Liver (tissue), 9 donors: ENCODE data around the gene TOM1L2. TPM values are rescaled to one million over a fixed set of nuclear protein-coding genes. Genes with fewer than 3 reads are reported as not detected.

ENCODE experiments used
- DNase-seq: peaks from one replicate; pipeline ENCODE4 v3.0.0-alpha.2; 2017; ENCODE audit warnings: low spot score
- H3K27ac ChIP-seq, 2 donors: one replicate each; pipeline ENCODE4 v1.7.0; 2013; ENCODE audit warnings: inconsistent platforms in 2 of 2, low read length in 2 of 2, control low read depth in 1 of 2, low read depth in 1 of 2, mild to moderate bottlenecking in 1 of 2
- H3K27me3 ChIP-seq, 4 donors: one replicate each; pipeline versions ENCODE4 v1.6.1 to v1.7.0; 2013; ENCODE audit warnings: low read length in 3 of 4, inconsistent platforms in 1 of 4, mild to moderate bottlenecking in 1 of 4, moderate library complexity in 1 of 4; ENCODE audit not compliant: control insufficient read depth in 4 of 4, insufficient read depth in 4 of 4
- H3K36me3 ChIP-seq, 4 donors: one replicate each; pipeline versions ENCODE4 v1.6.1 to v1.7.0; 2013; ENCODE audit warnings: low read length in 3 of 4, mild to moderate bottlenecking in 3 of 4, low read depth in 1 of 4, moderate library complexity in 1 of 4; ENCODE audit not compliant: control insufficient read depth in 4 of 4, insufficient read depth in 3 of 4
- H3K4me1 ChIP-seq, 4 donors: one replicate each; pipeline versions ENCODE4 v1.6.1 to v1.7.0; 2013; ENCODE audit warnings: low read length in 3 of 4, mild to moderate bottlenecking in 3 of 4, moderate library complexity in 1 of 4; ENCODE audit not compliant: control insufficient read depth in 4 of 4, insufficient read depth in 4 of 4
- H3K4me3 ChIP-seq, 3 donors: one replicate each; pipeline versions ENCODE4 v1.6.1 to v1.7.0; 2013; ENCODE audit warnings: low read length in 3 of 3, control low read depth in 1 of 3, low read depth in 1 of 3, mild to moderate bottlenecking in 1 of 3
- H3K9ac ChIP-seq, 2 donors: one replicate each; pipeline ENCODE4 v1.7.0; 2013; ENCODE audit warnings: low read length in 2 of 2, mild to moderate bottlenecking in 2 of 2, moderate library complexity in 2 of 2, control low read depth in 1 of 2, low read depth in 1 of 2
- H3K9me3 ChIP-seq, 4 donors: one replicate each; pipeline versions ENCODE4 v1.6.1 to v1.7.0; 2013; ENCODE audit warnings: low read length in 3 of 4; ENCODE audit not compliant: control insufficient read depth in 4 of 4
- FOXA2 ChIP-seq: IDR thresholded peaks from 2 replicates; pipeline ENCODE4 v1.6.1; 2016; ENCODE audit warnings: antibody characterized with exemption
- GABPA ChIP-seq, 2 donors: IDR thresholded peaks in 1 of 2; conservative IDR thresholded peaks in 1 of 2; 2 replicates each; pipeline ENCODE4 v1.6.1; 2016; ENCODE audit warnings: antibody characterized with exemption in 2 of 2, mild to moderate bottlenecking in 1 of 2, moderate library complexity in 1 of 2
- HNF4A ChIP-seq, 2 donors: conservative IDR thresholded peaks; 2 replicates each; pipeline ENCODE4 v1.6.1; 2016; ENCODE audit warnings: antibody characterized with exemption in 2 of 2, mild to moderate bottlenecking in 2 of 2
- HNF4G ChIP-seq: IDR thresholded peaks from 2 replicates; pipeline ENCODE4 v1.6.1; 2016; ENCODE audit warnings: antibody characterized with exemption
- JUND ChIP-seq, 2 donors: IDR thresholded peaks; 2 replicates each; pipeline ENCODE4 v1.6.1; 2016; ENCODE audit warnings: antibody characterized with exemption in 2 of 2
- NR2F2 ChIP-seq: IDR thresholded peaks from 2 replicates; pipeline ENCODE4 v1.6.1; 2016; ENCODE audit warnings: antibody characterized with exemption
- RAD21 ChIP-seq, 2 donors: IDR thresholded peaks; 2 replicates each; pipeline ENCODE4 v1.6.1; 2016; ENCODE audit warnings: antibody characterized with exemption in 2 of 2, mild to moderate bottlenecking in 2 of 2
- RXRA ChIP-seq, 2 donors: IDR thresholded peaks; 2 replicates each; pipeline ENCODE4 v1.6.1; 2017 to 2018; ENCODE audit warnings: antibody characterized with exemption in 2 of 2, mild to moderate bottlenecking in 1 of 2
- SP1 ChIP-seq: IDR thresholded peaks from 2 replicates; pipeline ENCODE4 v1.6.1; 2018; ENCODE audit warnings: antibody characterized with exemption, mild to moderate bottlenecking
- TAF1 ChIP-seq: conservative IDR thresholded peaks from 2 replicates; pipeline ENCODE4 v1.6.1; 2016; ENCODE audit warnings: antibody characterized with exemption, mild to moderate bottlenecking
- WGBS: extraction: QIAGEN DNeasy Blood & Tissue Kit; methylation state at CpG from one replicate; pipeline ENCODE4 v1.1.7; 2013; 5-methylcytosine and 5-hydroxymethylcytosine counted together
- polyA plus RNA-seq, 2 donors: library from polyadenylated mRNA; stranded (reverse) in 1 of 2; unstranded in 1 of 2; fragments of 200-250 nt in 1 of 2; fragments of >200 nt in 1 of 2; fragmentation: Nextera tagmentation in 1 of 2; extraction: Ambion mirVana in 1 of 2; gene quantifications; one replicate each; pipeline versions ENCODE4 v1.2.1 to v1.2.3, GENCODE V29; 2013 to 2015
- total RNA-seq, 2 donors: library from RNA; depleted of rRNA; stranded (reverse); fragments of >200 nt; gene quantifications; one replicate each; pipeline ENCODE4 v1.2.3, GENCODE V29; 2014
- TF ChIP-seq, protein P1 (sequence below): IDR thresholded peaks from 2 replicates; pipeline ENCODE4 v1.6.1; 2016; ENCODE audit warnings: antibody characterized with exemption
- TF ChIP-seq, protein P2 (sequence below): fragments of 150-350 bp; IDR thresholded peaks from 2 replicates; pipeline ENCODE4 v1.5.1; 2017; ENCODE audit warnings: improper control_type of control experiment, low read depth, low read length; ENCODE audit not compliant: missing input control
- TF ChIP-seq, protein P3 (sequence below): IDR thresholded peaks from 2 replicates; pipeline ENCODE4 v1.6.1; 2016; ENCODE audit warnings: antibody characterized with exemption, mild to moderate bottlenecking
- TF ChIP-seq, protein P4 (sequence below): IDR thresholded peaks from 2 replicates; pipeline ENCODE4 v1.6.1; 2016; ENCODE audit warnings: antibody characterized with exemption
- TF ChIP-seq, protein P5 (sequence below): IDR thresholded peaks from 2 replicates; pipeline ENCODE4 v1.6.1; 2016; ENCODE audit warnings: antibody characterized with exemption
- donor health status: healthy.
- donor health status: healthy.
- donor health status: healthy.
- donor health status: healthy.
- donor health status: healthy.

TOM1L2 gene
- total and polyA plus RNA-seq, 4 donors, result 5.0 to 24.0 (median 9.3) TPM

DNA sequence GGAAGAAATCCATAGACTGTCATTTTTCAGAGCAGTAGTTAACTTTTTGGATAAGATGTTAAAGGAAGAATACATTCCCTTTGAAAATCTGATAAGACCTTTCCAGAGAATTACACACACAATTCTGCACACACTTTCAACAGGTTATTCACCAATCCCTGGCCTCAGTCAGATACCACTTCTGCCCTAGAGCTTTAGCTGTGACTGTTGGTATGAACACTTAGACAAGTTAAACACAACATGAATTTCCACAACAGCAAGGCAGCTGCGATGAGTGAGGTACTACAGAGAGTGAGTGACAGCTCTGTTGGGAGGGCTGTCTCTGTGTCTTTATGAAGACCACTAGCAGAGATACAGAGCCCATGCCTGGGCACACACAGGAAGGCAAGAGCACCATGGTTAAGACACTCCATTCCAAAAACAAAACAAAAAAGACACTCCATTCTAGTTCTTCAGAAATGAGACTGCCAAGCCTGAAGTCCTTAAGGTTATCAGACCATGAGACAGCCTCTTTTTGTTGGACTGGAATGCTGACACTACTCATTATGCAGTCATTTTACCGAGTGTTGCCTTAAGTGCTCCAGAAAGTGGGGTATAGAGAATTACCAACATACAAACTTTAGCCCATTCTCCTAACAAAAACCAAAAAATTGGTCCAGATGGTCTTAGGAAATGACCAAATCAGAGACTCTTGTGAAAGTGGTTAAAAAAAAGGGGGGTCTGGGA lies 42.4 kb downstream of the TOM1L2 start:
- H3K9me3 ChIP-seq, result no peaks in the 10 kb centered on the region
- WGBS, result 79% methylated on average over 2 of the region's 2 CpGs
- no peaks in the 10 kb centered on the region for H3K27me3 ChIP-seq
- peaks cover 6 to 21% (median 9%) of the 10 kb centered on the region in 4 donors for H3K4me1 ChIP-seq
- no peak overlapping the region for H3K27ac ChIP-seq
- DNase-seq, result no peak
- TF ChIP-seq RXRA (IDR thresholded peaks at IDR 0.05) (no peak), HNF4G (no peak), RAD21 (IDR thresholded peaks at IDR 0.05) (no peak), HNF4A (conservative IDR thresholded peaks at IDR 0.05) (no peak), SP1 (no peak), JUND (IDR thresholded peaks at IDR 0.05) (no peak), FOXA2 (no peak)
- TF ChIP-seq, protein P1, sequence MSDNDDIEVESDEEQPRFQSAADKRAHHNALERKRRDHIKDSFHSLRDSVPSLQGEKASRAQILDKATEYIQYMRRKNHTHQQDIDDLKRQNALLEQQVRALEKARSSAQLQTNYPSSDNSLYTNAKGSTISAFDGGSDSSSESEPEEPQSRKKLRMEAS, result no peak
- TF ChIP-seq, protein P2, sequence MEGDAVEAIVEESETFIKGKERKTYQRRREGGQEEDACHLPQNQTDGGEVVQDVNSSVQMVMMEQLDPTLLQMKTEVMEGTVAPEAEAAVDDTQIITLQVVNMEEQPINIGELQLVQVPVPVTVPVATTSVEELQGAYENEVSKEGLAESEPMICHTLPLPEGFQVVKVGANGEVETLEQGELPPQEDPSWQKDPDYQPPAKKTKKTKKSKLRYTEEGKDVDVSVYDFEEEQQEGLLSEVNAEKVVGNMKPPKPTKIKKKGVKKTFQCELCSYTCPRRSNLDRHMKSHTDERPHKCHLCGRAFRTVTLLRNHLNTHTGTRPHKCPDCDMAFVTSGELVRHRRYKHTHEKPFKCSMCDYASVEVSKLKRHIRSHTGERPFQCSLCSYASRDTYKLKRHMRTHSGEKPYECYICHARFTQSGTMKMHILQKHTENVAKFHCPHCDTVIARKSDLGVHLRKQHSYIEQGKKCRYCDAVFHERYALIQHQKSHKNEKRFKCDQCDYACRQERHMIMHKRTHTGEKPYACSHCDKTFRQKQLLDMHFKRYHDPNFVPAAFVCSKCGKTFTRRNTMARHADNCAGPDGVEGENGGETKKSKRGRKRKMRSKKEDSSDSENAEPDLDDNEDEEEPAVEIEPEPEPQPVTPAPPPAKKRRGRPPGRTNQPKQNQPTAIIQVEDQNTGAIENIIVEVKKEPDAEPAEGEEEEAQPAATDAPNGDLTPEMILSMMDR, result no peak
- no peak overlapping the region for H3K9ac ChIP-seq
- H3K36me3 ChIP-seq, result no peaks in the 10 kb centered on the region
- H3K4me3 ChIP-seq, result no peak overlapping the region

DNA sequence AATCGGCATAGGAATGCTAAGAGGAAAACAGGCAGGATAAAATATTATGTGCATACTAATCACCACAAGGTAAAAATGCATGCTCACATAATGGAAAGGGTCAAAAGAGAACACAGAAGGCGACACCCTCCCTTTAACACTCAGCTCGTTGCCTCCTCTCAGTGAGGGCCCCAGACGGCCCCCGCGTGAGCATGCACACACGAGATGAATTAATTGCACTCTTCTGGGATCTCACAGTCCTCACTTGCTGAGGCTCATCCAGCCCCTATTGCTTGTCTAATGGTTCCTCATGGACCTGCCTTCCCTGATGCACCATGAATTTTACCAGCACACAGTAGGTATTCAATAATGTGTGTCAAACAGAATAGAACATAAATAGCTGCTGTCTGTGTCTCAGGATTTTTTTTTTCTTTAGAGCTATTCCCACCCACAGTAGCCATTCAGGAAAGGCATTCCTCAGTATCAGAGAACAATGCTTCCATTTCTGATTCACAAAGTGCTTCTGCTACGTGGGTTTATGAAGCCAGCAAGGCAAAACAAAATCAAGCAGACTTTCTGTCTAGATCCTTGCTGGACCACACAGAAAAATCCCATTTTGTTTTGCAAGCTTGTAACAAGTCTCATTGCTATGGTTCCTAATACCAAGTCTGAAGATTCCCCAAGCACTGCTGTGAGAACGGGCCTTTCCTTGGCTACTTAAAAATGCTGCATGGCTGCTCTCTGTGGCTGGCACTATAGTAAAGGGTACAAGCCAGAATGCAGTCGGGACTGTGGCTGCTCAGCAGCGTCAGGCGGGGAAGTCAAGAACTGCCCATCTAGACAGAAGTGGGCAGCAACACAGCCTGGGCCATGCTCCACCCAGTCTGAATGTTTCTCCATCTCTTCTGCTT lies 43.6 kb downstream of the TOM1L2 start:
- TF ChIP-seq SP1 (no peak), FOXA2 (no peak), RAD21 (IDR thresholded peaks at IDR 0.05) (no peak), HNF4A (conservative IDR thresholded peaks at IDR 0.05) (no peak), RXRA (IDR thresholded peaks at IDR 0.05) (no peak), GABPA (IDR thresholded peaks at IDR 0.05 in 1 of 2, conservative IDR thresholded peaks at IDR 0.05 in 1 of 2) (no peak), NR2F2 (no peak), TAF1 (no peak), HNF4G (no peak)
- TF ChIP-seq, protein P3, sequence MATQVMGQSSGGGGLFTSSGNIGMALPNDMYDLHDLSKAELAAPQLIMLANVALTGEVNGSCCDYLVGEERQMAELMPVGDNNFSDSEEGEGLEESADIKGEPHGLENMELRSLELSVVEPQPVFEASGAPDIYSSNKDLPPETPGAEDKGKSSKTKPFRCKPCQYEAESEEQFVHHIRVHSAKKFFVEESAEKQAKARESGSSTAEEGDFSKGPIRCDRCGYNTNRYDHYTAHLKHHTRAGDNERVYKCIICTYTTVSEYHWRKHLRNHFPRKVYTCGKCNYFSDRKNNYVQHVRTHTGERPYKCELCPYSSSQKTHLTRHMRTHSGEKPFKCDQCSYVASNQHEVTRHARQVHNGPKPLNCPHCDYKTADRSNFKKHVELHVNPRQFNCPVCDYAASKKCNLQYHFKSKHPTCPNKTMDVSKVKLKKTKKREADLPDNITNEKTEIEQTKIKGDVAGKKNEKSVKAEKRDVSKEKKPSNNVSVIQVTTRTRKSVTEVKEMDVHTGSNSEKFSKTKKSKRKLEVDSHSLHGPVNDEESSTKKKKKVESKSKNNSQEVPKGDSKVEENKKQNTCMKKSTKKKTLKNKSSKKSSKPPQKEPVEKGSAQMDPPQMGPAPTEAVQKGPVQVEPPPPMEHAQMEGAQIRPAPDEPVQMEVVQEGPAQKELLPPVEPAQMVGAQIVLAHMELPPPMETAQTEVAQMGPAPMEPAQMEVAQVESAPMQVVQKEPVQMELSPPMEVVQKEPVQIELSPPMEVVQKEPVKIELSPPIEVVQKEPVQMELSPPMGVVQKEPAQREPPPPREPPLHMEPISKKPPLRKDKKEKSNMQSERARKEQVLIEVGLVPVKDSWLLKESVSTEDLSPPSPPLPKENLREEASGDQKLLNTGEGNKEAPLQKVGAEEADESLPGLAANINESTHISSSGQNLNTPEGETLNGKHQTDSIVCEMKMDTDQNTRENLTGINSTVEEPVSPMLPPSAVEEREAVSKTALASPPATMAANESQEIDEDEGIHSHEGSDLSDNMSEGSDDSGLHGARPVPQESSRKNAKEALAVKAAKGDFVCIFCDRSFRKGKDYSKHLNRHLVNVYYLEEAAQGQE, result no peak
- TF ChIP-seq, protein P1, result no peak
- TF ChIP-seq, protein P4, sequence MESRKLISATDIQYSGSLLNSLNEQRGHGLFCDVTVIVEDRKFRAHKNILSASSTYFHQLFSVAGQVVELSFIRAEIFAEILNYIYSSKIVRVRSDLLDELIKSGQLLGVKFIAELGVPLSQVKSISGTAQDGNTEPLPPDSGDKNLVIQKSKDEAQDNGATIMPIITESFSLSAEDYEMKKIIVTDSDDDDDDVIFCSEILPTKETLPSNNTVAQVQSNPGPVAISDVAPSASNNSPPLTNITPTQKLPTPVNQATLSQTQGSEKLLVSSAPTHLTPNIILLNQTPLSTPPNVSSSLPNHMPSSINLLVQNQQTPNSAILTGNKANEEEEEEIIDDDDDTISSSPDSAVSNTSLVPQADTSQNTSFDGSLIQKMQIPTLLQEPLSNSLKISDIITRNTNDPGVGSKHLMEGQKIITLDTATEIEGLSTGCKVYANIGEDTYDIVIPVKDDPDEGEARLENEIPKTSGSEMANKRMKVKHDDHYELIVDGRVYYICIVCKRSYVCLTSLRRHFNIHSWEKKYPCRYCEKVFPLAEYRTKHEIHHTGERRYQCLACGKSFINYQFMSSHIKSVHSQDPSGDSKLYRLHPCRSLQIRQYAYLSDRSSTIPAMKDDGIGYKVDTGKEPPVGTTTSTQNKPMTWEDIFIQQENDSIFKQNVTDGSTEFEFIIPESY, result no peak
- TF ChIP-seq, protein P2, result no peak
- TF ChIP-seq, protein P5, sequence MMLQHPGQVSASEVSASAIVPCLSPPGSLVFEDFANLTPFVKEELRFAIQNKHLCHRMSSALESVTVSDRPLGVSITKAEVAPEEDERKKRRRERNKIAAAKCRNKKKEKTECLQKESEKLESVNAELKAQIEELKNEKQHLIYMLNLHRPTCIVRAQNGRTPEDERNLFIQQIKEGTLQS, result no peak
- no peaks in the 10 kb centered on the region for H3K27me3 ChIP-seq
- 82% methylated on average over 12 of the region's 12 CpGs for WGBS
- no peak overlapping the region for H3K4me3 ChIP-seq
- no peaks in the 10 kb centered on the region for H3K9me3 ChIP-seq
- H3K9ac ChIP-seq, result no peak overlapping the region
- H3K4me1 ChIP-seq, result peaks cover 6 to 21% (median 9%) of the 10 kb centered on the region in 4 donors
- no peak for DNase-seq
- H3K27ac ChIP-seq, result no peak overlapping the region
- no peaks in the 10 kb centered on the region for H3K36me3 ChIP-seq
